ENCODE measurements around the gene PLEKHH3. TPM values are rescaled to one million over a fixed set of nuclear protein-coding genes. Genes with fewer than 3 reads are reported as not detected.
A peak's percentile ranks its signal among the peaks of the same experiment; 100 is the strongest.

Gene PLEKHH3
- polyA plus RNA-seq, 1 of the 3 experiments (the other 2 are of a cell fraction) = 12.8 TPM

GRCh38 chr17:42678951-42679491, 2.2 kb upstream of the PLEKHH3 start:
- Histone ChIP-seq H3K9me2 (no peaks in the 10 kb centered on the region), H4K20me1 (ENCODE audit: insufficient read depth) (peaks cover 20% of the 10 kb centered on the region), H3K27me3 (ENCODE audit: insufficient read depth) (no peaks in the 10 kb centered on the region), H3K9me3 (no peaks in the 10 kb centered on the region), H3K4me1 (ENCODE audit: control insufficient read depth in 1 of 2, insufficient read depth in 2 of 2, low read depth in 1 of 2, low read length in 1 of 2) (peaks cover 15 to 58% of the 10 kb centered on the region in 2 experiments), H3F3A (replicated peaks; ENCODE audit: insufficient read depth) (peaks cover 33% of the 10 kb centered on the region), H2AFZ (ENCODE audit: low read depth) (peak overlapping the region; percentile 84), H3K4me2 (peak overlapping the region; percentile 90), H3K79me2 (ENCODE audit: insufficient read depth) (peaks cover 30% of the 10 kb centered on the region), H3K27ac (ENCODE audit: low read depth in 2 of 2, low read length in 1 of 2) (peak overlapping the region; percentile 87 to 99), H3K4me3 (ENCODE audit: low read depth in 2 of 2, low read length in 1 of 2) (peak overlapping the region; percentile 62 to 73; a peak in 3 of 4 replicates), H3K9ac (peak overlapping the region; percentile 78), H3K36me3 (replicated peaks in 1 of 2; ENCODE audit: control insufficient read depth in 1 of 2, insufficient read depth in 2 of 2, low read length in 1 of 2) (no peaks in the 10 kb centered on the region)
- POLR2A ChIA-PET = interaction anchor here (0.6 to 6.0 kb wide), 9 partner anchors 11 to 101 kb away, joined by 3 to 63 read pairs (median 4); partner anchors contain the start of genes PSMC3IP, RETREG3 and TUBG1
- CTCF ChIA-PET = interaction anchor here (0.6 to 8.9 kb wide), 30 partner anchors 8 to 152 kb away, joined by 3 to 221 read pairs (median 4); partner anchors contain the start of genes BECN1, COASY, MLX and NAGLU
- no peak for DNase-seq
- TF ChIP-seq CTCF (IDR thresholded peaks at IDR 0.05) (peak; percentile 16; the same call in 1 of the 2 replicates), FOXM1 (IDR thresholded peaks at IDR 0.05; ENCODE audit: low read depth) (no peak)
- WGBS (ENCODE audit: low lambda C conversion rate) = 24% methylated on average over 14 of the region's 18 CpGs

- peaks cover 15 to 53% of the 10 kb centered on the region in 2 experiments for H3K4me1 ChIP-seq (ENCODE audit: control insufficient read depth in 1 of 2, insufficient read depth in 2 of 2, low read depth in 1 of 2, low read length in 1 of 2)
- no peak overlapping the region for H2AFZ ChIP-seq (ENCODE audit: low read depth)
- H3K9me3 ChIP-seq = no peaks in the 10 kb centered on the region
- H3K36me3 ChIP-seq (replicated peaks in 1 of 2; ENCODE audit: control insufficient read depth in 1 of 2, insufficient read depth in 2 of 2, low read length in 1 of 2) = peaks cover 6% of the 10 kb centered on the region in 2 experiments
- peak overlapping the region; percentile 87 to 99 for H3K27ac ChIP-seq (ENCODE audit: low read depth in 2 of 2, low read length in 1 of 2)
- ChIA-PET CTCF (interaction anchor here (0.6 to 8.9 kb wide), 18 partner anchors 9 to 151 kb away, joined by 3 to 221 read pairs (median 4); partner anchors contain the start of genes BECN1, MLX, PSMC3IP and RETREG3), POLR2A (interaction anchor here (0.6 to 6.0 kb wide), 7 partner anchors 11 to 100 kb away, joined by 3 to 63 read pairs (median 8); partner anchors contain the start of genes PSMC3IP, RETREG3, TUBG1 and TUBG2)
- WGBS (ENCODE audit: low lambda C conversion rate) = 0% methylated on average over 29 of the region's 53 CpGs
- DNase-seq = peak; percentile 90
- peak overlapping the region; percentile 62 to 73 for H3K4me3 ChIP-seq (ENCODE audit: low read depth in 2 of 2, low read length in 1 of 2)
- H3K4me2 ChIP-seq = peak overlapping the region; percentile 90
- H3K9ac ChIP-seq = peak overlapping the region; percentile 78
- H3K9me2 ChIP-seq = no peaks in the 10 kb centered on the region
- H3K79me2 ChIP-seq (ENCODE audit: insufficient read depth) = peaks cover 34% of the 10 kb centered on the region
- H4K20me1 ChIP-seq (ENCODE audit: insufficient read depth) = peaks cover 20% of the 10 kb centered on the region
- peaks cover 33% of the 10 kb centered on the region for H3F3A ChIP-seq (replicated peaks; ENCODE audit: insufficient read depth)
- H3K27me3 ChIP-seq (ENCODE audit: insufficient read depth) = no peaks in the 10 kb centered on the region
- peak; percentile 39; the same call in 1 of the 2 replicates for TF ChIP-seq NRF1 (IDR thresholded peaks at IDR 0.05; ENCODE audit: low read depth, low read length)
- TF ChIP-seq POLR2AphosphoS5 (IDR thresholded peaks at IDR 0.05; ENCODE audit: low read depth, low read length) = peak; percentile 87
- peak; percentile 41; the same call in 1 of the 2 replicates for TF ChIP-seq YY1 (IDR thresholded peaks at IDR 0.05; ENCODE audit: low read depth)
- peak; percentile 87 for TF ChIP-seq MXI1 (IDR thresholded peaks at IDR 0.05; ENCODE audit: low read depth, low read length)
- TF ChIP-seq MAX (IDR thresholded peaks at IDR 0.05; ENCODE audit: low read depth) = peak; percentile 85
- no peak for TF ChIP-seq CTCF (IDR thresholded peaks at IDR 0.05)
- no peak for TF ChIP-seq REST (IDR thresholded peaks at IDR 0.05; ENCODE audit: low read depth, low read length)
- TF ChIP-seq TAF1 (IDR thresholded peaks at IDR 0.05; ENCODE audit: borderline replicate concordance, low read depth, low read length) = peak; percentile 57
- TF ChIP-seq FOXM1 (IDR thresholded peaks at IDR 0.05; ENCODE audit: low read depth) = no peak
- 0 out of 2 replicates have a peak, but pooled peaks have one; percentile 5 for TF ChIP-seq PBX3 (IDR thresholded peaks at IDR 0.05)
- TF ChIP-seq TCF12 (IDR thresholded peaks at IDR 0.05) = no peak; the same call in 1 of the 2 replicates
- TF ChIP-seq NFIC (IDR thresholded peaks at IDR 0.05; ENCODE audit: borderline replicate concordance) = no peak
- no peak for TF ChIP-seq ELF1 (IDR thresholded peaks at IDR 0.05)
- TF ChIP-seq RCOR1 (IDR thresholded peaks at IDR 0.05; ENCODE audit: low read length) = 0 out of 2 replicates have a peak, but pooled peaks have one; percentile 10
These were observed 1.4 kb upstream of the PLEKHH3 start for GRCh38 chr17:42677921-42678781.
